Ectodermal cell (in vitro differentiated cells): ENCODE data around the gene TMEM150C.

Experiments used
- H3K27ac ChIP-seq: 2 replicates; pipeline ENCODE4 v1.7.0; 2013; ENCODE audit warnings: mild to moderate bottlenecking, low read depth, low read length; ENCODE audit not compliant: insufficient read depth, poor library complexity, severe bottlenecking
- H3K27me3 ChIP-seq: 2 replicates; pipeline ENCODE4 v1.7.0; 2013; ENCODE audit warnings: mild to moderate bottlenecking, low read length; ENCODE audit not compliant: insufficient read depth, control insufficient read depth, poor library complexity, severe bottlenecking
- H3K36me3 ChIP-seq: one replicate; pipeline ENCODE4 v1.7.0; 2013; ENCODE audit warnings: low read length; ENCODE audit not compliant: control insufficient read depth, insufficient read depth
- H3K4me1 ChIP-seq: one replicate; pipeline ENCODE4 v1.7.0; 2013; ENCODE audit warnings: low read length; ENCODE audit not compliant: control insufficient read depth, insufficient read depth
- H3K4me3 ChIP-seq: 2 replicates; pipeline ENCODE4 v1.7.0; 2013; ENCODE audit warnings: low read depth, low read length, control low read depth; ENCODE audit not compliant: insufficient read depth
- H3K9me3 ChIP-seq: 2 replicates; pipeline ENCODE4 v1.7.0; 2013; ENCODE audit warnings: mild to moderate bottlenecking, low read length, moderate library complexity; ENCODE audit not compliant: control insufficient read depth
- WGBS, 2 experiments: methylation state at CpG; one replicate each; pipeline ENCODE4 v1.1.7; 2013; ENCODE audit warnings: missing lambda C conversion rate in 2 of 2; 5-methylcytosine and 5-hydroxymethylcytosine counted together

Gene TMEM150C

GRCh38 chr4:82436780-82437179 is 125.0 kb downstream of the TMEM150C start:
- WGBS, 2 experiments = 94 to 98% methylated on average over 4 of the region's 4 CpGs
- Histone ChIP-seq H3K9me3 (no peaks in the 10 kb centered on the region), H3K27me3 (no peaks in the 10 kb centered on the region), H3K4me1 (no peaks in the 10 kb centered on the region), H3K4me3 (no peak overlapping the region), H3K36me3 (no peaks in the 10 kb centered on the region), H3K27ac (no peak overlapping the region)

GRCh38 chr4:82436130-82436529 is 125.7 kb downstream of the TMEM150C start:
- Histone ChIP-seq H3K36me3 (no peaks in the 10 kb centered on the region), H3K27ac (no peak overlapping the region), H3K4me1 (no peaks in the 10 kb centered on the region), H3K4me3 (no peak overlapping the region), H3K27me3 (no peaks in the 10 kb centered on the region), H3K9me3 (no peaks in the 10 kb centered on the region)
- WGBS, 2 experiments = 95 to 96% methylated on average over 5 of the region's 5 CpGs

DNA sequence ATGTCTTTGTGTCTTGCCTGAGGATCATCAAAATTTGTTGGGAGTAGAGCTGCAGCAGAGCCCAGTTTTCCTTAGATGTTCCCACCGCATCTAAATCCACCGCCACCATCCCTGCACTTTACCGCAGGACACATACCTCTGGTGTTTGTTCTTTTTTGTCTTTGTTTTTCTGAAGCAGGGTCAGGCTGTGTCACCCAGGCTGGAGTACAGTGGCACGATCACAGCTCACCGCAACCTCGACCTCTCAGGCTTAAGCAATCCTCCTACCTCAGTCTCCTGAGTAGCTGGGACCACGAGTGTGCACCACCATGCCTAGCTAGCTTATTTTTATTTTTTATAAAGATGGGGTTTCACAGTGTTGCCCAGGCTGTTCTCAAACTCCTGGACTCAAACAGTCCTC is 126.8 kb downstream of the TMEM150C start:
- 95 to 96% methylated on average over 7 of the region's 7 CpGs for WGBS, 2 experiments
- Histone ChIP-seq H3K27me3 (no peaks in the 10 kb centered on the region), H3K4me1 (no peaks in the 10 kb centered on the region), H3K4me3 (no peak overlapping the region), H3K9me3 (no peaks in the 10 kb centered on the region), H3K27ac (no peak overlapping the region), H3K36me3 (no peaks in the 10 kb centered on the region)

- no peaks in the 10 kb centered on the region for H3K27me3 ChIP-seq
- no peak overlapping the region for H3K27ac ChIP-seq
- no peaks in the 10 kb centered on the region for H3K4me1 ChIP-seq
- H3K9me3 ChIP-seq = no peaks in the 10 kb centered on the region
- H3K4me3 ChIP-seq = no peak overlapping the region
- H3K36me3 ChIP-seq = no peaks in the 10 kb centered on the region
- WGBS, 2 experiments = 89 to 93% methylated on average over 2 of the region's 2 CpGs
These were observed 128.0 kb downstream of the TMEM150C start for GRCh38 chr4:82433791-82434190.
